ENCODE measurements around the gene ATP1A2. TPM values are rescaled to one million over a fixed set of nuclear protein-coding genes. Genes with fewer than 3 reads are reported as not detected.

The ATP1A2 gene
- total RNA-seq, 1 experiment from 2014 or later: 0.15 TPM

DNA sequence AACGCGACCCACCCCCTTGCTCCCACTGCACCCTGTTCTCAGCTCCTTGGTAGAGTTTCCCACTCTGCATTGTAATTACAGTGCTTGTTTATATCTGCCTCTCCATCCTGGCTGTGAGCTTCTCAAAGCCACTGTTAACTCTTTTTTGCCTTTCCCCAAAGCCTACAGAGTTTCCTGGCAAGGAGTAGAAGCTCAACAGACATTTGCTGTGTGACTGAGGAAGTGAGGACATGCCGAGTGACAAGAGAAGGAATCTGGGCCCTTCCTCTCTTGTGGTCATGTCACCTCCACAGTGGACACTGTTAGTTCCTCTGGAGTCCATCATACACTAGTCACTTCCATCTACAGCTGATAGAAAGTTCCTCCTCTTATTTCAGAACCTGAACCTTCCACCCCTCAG, 11.1 kb upstream of the ATP1A2 start:
- no TSS peak for BruUV-seq (replicated peaks)
- ChIA-PET POLR2A (interaction anchor here (0.6 kb wide), 1 partner anchor 170 kb away, joined by 4 read pairs; no protein-coding TSS in a partner anchor), CTCF (interaction anchor here (0.8 kb wide), 1 partner anchor 115 kb away, joined by 3 read pairs; no protein-coding TSS in a partner anchor)
- Histone ChIP-seq H3K4me3 (ENCODE audit: low read depth in 2 of 2, low read length in 2 of 2) (no peak overlapping the region), H3K27ac (ENCODE audit: low read length) (no peak overlapping the region), H3K4me1 (ENCODE audit: control insufficient read depth, insufficient read depth, low read length) (no peaks in the 10 kb centered on the region; the same call in none of the 2 replicates), H3K9me3 (ENCODE audit: control insufficient read depth, insufficient read depth, low read depth, low read length) (no peaks in the 10 kb centered on the region), H3K27me3 (ENCODE audit: control insufficient read depth, insufficient read depth, low read length) (no peaks in the 10 kb centered on the region), H3K36me3 (ENCODE audit: control insufficient read depth, insufficient read depth, low read length) (no peaks in the 10 kb centered on the region)
- intact Hi-C loops (cut with micrococcal nuclease; ENCODE audit: unreplicated experiment): loop anchor here (10.0 kb wide), 1 partner anchor 90 kb away; the partner anchor contains the start of gene CASQ1
- ATAC-seq (no peak), DNase-seq (ENCODE audit: low read depth, low spot score) (no peak)
- in situ Hi-C loops (cut with HindIII; ENCODE audit: low pct_unique_long_range_greater_than_20kb, low sequenced_read_pairs): no loop called here
- TF ChIP-seq SIN3A (IDR thresholded peaks at IDR 0.05; ENCODE audit: borderline replicate concordance, insufficient read depth, low read depth, low read length) (no peak), TCF7L2 (IDR thresholded peaks at IDR 0.05; ENCODE audit: low read depth, low read length) (no peak), POLR2AphosphoS5 (IDR thresholded peaks at IDR 0.05; ENCODE audit: low read depth, low read length) (no peak), REST (IDR thresholded peaks at IDR 0.05; ENCODE audit: insufficient read depth in 1 of 2, low read depth in 2 of 2, low read length in 1 of 2) (no peak)
- TF ChIP-seq, protein P1, sequence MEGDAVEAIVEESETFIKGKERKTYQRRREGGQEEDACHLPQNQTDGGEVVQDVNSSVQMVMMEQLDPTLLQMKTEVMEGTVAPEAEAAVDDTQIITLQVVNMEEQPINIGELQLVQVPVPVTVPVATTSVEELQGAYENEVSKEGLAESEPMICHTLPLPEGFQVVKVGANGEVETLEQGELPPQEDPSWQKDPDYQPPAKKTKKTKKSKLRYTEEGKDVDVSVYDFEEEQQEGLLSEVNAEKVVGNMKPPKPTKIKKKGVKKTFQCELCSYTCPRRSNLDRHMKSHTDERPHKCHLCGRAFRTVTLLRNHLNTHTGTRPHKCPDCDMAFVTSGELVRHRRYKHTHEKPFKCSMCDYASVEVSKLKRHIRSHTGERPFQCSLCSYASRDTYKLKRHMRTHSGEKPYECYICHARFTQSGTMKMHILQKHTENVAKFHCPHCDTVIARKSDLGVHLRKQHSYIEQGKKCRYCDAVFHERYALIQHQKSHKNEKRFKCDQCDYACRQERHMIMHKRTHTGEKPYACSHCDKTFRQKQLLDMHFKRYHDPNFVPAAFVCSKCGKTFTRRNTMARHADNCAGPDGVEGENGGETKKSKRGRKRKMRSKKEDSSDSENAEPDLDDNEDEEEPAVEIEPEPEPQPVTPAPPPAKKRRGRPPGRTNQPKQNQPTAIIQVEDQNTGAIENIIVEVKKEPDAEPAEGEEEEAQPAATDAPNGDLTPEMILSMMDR (IDR thresholded peaks at IDR 0.05): no peak

DNA sequence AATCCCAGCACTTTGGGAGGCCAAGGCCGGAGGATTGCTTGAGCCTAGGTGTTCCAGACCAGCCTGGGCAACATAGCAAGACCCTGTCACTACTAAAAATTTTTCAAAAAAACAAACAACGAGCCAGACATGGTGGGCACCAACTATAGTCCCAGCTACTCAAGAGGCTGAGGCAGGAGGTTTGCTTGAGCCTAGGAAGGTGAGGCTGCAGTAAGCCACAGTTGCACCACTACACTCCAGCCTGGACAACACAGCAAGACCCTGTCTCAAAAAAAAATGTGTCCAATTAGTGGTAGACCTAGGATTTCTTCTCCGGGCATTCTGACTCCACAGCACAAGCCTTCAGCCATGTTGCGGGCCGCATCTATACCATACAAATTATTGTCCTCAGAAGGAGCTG, 10.4 kb upstream of the ATP1A2 start:
- H3K4me1 ChIP-seq (ENCODE audit: control insufficient read depth, insufficient read depth, low read length): no peaks in the 10 kb centered on the region; the same call in 1 of the 2 replicates
- H3K4me3 ChIP-seq (ENCODE audit: low read depth in 2 of 2, low read length in 2 of 2): no peak overlapping the region
- CTCF ChIA-PET: no interaction called here
- no peak overlapping the region for H3K27ac ChIP-seq (ENCODE audit: low read length)
- ATAC-seq (no peak), DNase-seq (ENCODE audit: low read depth, low spot score) (no peak)
- H3K9me3 ChIP-seq (ENCODE audit: control insufficient read depth, insufficient read depth, low read depth, low read length): no peaks in the 10 kb centered on the region
- intact Hi-C loops (cut with micrococcal nuclease; ENCODE audit: unreplicated experiment): loop anchor here (10.0 kb wide), 1 partner anchor 90 kb away; the partner anchor contains the start of gene CASQ1
- TF ChIP-seq, protein P1 (IDR thresholded peaks at IDR 0.05): no peak
- TF ChIP-seq TCF7L2 (IDR thresholded peaks at IDR 0.05; ENCODE audit: low read depth, low read length) (no peak), SIN3A (IDR thresholded peaks at IDR 0.05; ENCODE audit: borderline replicate concordance, insufficient read depth, low read depth, low read length) (no peak), POLR2AphosphoS5 (IDR thresholded peaks at IDR 0.05; ENCODE audit: low read depth, low read length) (no peak), REST (IDR thresholded peaks at IDR 0.05; ENCODE audit: insufficient read depth in 1 of 2, low read depth in 2 of 2, low read length in 1 of 2) (no peak)
- POLR2A ChIA-PET: interaction anchor here (0.6 kb wide), 1 partner anchor 170 kb away, joined by 4 read pairs; no protein-coding TSS in a partner anchor
- in situ Hi-C loops (cut with HindIII; ENCODE audit: low pct_unique_long_range_greater_than_20kb, low sequenced_read_pairs): no loop called here
- H3K36me3 ChIP-seq (ENCODE audit: control insufficient read depth, insufficient read depth, low read length): no peaks in the 10 kb centered on the region
- BruUV-seq (replicated peaks): no TSS peak
- H3K27me3 ChIP-seq (ENCODE audit: control insufficient read depth, insufficient read depth, low read length): no peaks in the 10 kb centered on the region

Measured in Panc1 (cell line).